ENCODE measurements around the gene MTG2.
A peak's percentile ranks its signal among the peaks of the same experiment; 100 is the strongest.

MTG2 gene

DNA sequence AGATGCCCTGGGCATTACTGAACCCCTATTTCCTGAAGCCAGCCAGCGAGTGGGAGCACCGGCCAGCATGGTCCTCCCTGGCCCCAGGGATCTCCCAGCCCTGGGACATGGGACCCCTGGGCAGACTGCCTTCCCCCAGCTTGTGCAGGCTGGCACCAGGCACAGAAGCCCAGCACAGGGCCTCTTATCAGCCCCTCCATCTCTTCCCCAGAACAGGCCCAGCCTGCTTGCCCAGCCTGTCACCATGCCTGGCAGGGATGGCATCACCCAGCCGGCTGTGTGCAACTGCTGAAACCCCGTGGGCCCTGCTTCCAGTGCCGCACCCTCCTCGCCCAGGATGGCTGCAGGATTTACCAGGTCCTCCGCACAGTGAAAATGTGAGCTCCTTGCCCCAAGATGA, 49.4 kb downstream of the MTG2 start:
- DNase-seq (ENCODE audit: low read depth in 1 of 2, low spot score in 1 of 2) = no peak

DNA sequence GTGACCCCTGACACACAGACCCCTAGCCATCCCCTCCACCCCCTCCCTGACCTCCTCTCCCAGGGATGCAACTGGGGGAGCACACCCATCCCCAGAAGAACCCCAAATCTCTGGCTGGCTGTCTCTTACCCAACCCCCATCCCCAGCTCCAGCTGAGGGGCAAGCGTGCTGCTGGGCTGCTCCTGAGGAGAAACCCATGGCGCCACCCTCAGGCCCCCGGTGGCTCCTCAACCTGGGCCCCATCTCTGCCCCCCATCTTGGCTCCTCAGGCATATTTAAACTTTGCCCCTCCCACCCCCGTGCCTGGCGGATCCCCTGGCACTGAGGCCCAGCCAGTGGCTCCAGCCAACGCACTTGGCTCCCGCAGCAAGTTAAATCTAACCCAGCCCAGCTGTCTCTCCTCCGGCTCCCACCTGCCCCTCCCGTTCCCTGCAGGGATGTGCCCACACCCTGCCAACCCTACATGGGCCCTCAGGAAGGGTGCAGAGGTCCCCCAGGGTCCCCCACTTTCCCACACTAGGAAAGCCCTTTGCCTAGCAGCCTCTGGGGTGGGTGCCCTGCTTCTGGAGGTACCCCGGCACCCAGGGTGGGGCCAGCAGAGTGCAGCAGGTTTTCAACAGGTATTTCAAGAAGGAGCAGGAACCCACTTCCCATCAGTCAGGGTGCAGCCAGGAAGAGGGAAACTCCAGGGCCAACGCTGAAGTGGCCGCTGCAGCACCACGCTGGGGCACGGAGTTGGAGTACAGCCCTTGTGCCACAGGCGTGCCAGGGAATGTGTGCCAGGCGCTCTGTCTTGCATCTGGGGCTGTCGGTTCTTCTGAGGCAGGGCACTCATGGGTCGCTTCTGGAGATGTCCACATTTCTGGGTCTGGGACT, 50.2 kb downstream of the MTG2 start:
- DNase-seq (ENCODE audit: low read depth in 1 of 2, low spot score in 1 of 2) = no peak

DNA sequence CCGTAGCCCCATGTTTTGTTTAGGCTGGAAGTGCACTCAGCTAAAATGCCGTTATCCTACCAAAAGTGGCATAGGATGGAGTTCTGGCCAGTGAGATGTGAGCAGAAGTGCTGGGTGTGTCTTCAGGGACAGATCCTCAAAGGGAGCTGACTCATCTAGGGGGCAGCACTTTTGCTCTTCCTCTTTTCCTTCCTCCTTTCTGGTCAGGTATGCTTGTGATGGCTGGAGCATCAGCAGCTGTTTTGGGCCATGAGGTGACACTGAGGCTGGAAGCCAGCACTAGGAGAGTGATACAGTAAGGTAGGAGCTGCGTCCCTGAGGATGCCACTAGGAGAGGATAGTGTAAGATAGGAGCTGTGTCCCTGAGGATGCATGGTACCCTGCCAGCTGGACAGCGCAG, 50.9 kb downstream of the MTG2 start:
- DNase-seq (ENCODE audit: low read depth in 1 of 2, low spot score in 1 of 2) = no peak

DNA sequence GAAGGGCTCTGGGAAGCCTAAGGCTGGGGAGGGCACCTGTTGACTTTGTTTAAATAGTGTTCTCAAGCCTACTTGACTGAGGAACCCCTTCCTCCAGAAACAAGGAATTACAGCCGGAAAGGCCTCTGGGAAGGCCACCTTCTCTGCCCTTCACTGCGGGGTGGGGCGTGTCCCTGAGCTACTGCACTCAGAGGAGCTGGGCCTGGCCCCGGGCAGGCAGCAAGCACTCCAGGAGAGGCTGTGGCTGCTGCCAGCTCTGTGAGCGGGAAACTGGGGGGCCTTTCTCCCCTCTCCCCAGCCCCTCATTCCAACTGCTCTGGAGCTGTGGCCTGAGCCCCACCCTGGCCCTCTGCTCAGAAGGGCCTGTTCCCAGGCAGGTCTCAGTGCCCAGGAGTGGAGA, 51.5 kb downstream of the MTG2 start:
- no peak for DNase-seq (ENCODE audit: low read depth in 1 of 2, low spot score in 1 of 2)

DNA sequence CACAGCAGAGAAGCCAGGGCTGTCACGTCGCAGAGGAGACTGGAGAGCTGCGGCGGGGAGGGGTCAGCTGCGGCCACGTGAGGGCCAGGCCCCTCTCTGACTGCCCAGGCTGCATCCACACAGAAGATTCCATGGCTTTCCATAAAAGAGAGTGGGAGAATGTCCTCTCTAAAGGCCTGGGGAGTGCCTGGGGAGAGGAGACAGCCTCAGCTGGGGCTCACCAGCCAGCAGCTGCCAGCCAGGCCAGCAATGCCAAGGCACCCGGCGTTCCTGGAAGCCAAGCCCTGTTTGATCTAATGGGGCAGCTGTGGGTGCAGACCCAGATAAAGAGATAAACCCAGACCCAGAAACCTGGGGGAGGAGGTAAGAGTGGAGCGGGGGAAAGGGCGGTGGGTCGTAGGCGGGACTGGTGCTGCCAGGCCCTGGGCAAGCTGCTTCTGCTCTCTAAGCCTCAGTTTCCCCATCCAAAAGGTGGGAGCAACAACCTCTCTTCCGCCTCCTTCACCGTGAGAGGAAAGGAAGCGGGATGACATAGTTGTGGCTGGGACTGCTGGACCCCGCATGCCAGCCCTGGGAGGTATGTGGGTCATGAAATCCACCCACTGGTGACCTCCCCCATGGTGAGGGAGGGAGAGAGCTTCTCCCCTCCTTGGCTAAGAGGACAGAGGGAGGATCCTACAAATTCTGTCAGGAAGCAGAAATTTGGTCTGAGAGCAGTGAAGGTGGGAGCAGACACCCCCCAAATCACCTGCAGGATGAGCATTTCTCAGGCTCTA, 52.4 kb downstream of the MTG2 start:
- no peak for DNase-seq (ENCODE audit: low read depth in 1 of 2, low spot score in 1 of 2)

DNA sequence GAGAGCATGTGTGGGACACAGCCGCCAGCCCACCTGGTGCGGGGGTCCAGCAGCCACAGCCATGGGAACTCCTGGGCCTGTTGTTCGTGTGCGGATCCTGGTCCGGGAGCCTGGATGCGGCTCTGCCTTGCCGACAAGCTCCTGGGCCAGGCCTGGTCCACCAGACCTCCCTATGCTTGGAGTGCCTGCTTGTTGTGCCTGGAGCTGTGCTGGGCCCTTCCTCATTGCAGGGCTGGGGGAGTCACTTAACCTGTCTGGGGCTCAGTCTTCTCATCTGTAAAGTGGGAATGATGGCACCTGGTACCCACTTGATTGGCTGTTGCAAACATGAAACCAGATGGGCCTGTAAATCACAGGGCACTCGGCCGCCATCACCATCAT, 52.9 kb downstream of the MTG2 start:
- no peak for DNase-seq (ENCODE audit: low read depth in 1 of 2, low spot score in 1 of 2)

DNA sequence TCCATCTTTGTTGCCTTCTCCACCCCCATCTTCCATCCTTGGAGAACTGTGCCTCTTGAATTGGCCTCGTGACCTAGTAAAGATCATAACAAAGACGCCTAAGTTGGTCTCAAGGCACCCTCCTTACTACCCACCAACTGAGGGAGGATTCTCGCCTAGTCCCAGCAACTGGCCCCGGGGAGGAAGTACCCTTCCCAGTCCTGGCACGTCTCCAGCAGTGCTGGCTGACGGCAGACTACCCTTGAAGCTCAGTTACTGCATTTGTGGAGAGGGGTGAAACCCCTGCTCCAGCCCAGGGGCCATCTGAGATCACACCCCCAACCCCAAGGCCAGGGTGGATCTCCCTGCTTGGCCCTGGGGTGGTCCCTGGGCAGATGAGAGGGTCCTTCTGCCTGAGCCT, 53.4 kb downstream of the MTG2 start:
- DNase-seq (ENCODE audit: low read depth in 1 of 2, low spot score in 1 of 2) = no peak

DNA sequence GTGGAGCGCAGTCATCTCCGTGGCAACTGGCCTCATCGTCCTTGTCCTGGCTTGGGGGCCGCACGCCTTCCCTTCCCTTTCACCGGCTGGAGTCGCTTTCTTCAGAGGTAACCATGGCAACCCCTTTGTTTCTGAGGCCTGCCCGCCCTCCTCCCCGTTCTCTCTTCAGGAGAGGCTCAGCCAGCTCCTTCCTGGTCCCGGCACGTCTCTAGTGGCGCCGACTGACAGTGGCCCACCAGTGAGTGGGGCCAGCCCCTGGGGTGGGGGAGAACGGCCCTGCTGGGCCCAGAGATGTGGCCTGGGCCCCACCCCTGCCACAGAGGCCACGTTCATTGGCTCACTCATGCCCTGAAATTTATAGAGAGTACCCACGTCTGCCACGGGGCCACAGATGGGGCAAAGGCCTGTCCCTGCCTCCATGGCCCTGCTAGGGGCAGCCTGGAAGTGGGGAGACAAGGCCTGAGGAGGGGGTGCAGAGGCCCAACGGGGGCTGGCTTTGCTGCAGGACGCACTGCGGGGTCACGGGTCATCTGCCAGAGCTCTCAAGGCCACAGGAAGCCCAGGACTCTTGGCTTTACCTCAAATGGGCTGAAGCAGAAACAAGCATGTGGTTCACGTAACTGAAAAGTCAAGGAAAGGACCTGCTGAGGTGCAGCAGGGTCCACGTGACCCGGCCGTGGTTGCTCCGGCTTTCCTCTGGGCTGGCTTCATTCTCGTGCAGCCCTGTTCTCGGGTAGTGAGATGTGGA, 54.1 kb downstream of the MTG2 start:
- no peak for DNase-seq (ENCODE audit: low read depth in 1 of 2, low spot score in 1 of 2)

DNA sequence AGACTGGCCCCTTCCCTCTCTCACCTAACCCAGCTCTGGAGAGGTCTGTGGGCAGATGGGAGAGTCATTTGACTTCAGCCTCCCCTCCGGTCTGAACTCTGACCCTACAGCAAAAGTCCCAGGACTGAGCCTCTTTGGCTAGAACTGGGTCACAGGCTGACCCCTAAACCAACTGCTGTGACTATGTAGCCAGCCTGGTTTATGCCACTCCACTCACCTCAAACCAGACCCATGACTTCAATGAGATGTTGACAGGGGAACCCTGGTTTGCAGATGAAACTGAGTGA, 54.6 kb downstream of the MTG2 start:
- DNase-seq (ENCODE audit: low read depth in 1 of 2, low spot score in 1 of 2) = no peak

DNA sequence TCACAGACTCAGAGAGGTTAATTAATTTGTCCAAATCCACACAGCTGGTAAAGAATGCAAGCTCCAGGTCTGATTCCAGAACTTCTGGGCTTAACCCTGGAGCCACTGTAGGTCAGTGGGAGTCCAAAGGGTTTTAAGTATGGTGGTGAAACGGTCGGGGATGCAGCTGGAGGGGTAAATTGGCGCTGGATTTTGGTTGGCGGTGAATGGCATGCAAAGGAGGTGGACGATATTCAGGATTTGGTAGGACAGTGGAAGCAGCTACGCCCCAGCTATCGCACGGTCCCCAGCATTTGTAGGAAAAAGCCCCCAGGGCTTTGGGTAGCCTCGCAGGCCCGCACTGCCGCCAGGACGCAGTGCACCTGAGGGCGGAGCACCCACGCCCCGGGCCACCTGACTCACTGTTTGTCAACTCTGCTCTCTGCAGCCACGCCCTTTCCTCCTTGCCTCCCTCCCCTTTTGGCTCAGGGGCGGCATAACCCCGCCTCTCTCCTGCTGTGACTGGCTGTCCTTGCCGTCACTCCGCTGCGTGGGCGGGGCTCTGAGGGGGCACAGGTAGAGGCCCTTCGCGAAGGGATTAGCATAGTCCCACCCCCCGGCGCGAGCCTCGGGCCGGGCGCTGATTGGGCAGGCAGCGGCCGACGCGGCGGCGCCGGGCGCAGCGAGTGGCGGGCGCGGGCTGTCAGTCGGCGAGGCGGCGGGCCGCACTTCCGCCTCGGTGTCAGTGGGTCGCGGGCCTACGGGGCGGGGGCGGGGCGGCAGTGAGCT, 55.2 kb downstream of the MTG2 start, which contains the start of gene OSBPL2:
OSBPL2 (plus strand) TSS at position 721 of the 768 bp plus-strand sequence. CDS start 17,664 bp downstream, outside the sequence.
- peak; percentile 99 to 100 for DNase-seq (ENCODE audit: low read depth in 1 of 2, low spot score in 1 of 2)

DNA sequence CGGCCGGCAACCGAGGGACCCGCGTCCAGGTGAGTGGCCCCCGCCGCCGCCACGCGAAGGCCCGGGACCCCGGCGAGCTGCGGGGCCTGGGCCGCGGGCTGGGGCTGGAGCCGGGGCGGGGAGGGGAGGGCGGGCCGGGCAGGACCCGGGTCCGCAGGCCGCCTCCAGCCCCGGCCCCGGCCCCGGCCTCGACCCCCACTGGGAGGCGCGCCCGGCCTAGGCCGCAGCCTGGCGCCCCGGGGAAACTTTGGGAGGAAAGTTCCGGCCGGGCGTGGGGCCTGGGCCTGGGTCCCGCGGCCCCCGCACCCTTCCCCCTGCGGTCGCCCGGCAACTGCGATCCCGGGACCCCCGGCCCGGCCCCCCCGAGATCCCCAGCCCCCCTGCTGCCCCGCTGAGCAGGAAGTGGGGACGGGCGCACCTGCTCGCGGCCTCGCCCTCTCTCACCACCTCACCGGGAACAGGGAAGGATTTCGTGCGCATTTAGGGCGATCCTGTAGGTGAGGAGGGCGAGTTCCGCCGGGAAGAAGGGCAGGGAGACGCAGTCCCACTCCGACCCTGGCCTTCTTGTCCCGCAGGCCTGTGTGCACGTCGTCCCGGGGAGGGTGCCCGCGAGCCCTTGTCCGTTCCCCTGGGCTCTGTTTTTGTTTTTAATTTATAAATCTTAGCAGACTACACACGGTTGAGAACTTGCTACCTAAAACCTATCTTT, 55.9 kb downstream of the MTG2 start:
- no peak for DNase-seq (ENCODE audit: low read depth in 1 of 2, low spot score in 1 of 2)

DNA sequence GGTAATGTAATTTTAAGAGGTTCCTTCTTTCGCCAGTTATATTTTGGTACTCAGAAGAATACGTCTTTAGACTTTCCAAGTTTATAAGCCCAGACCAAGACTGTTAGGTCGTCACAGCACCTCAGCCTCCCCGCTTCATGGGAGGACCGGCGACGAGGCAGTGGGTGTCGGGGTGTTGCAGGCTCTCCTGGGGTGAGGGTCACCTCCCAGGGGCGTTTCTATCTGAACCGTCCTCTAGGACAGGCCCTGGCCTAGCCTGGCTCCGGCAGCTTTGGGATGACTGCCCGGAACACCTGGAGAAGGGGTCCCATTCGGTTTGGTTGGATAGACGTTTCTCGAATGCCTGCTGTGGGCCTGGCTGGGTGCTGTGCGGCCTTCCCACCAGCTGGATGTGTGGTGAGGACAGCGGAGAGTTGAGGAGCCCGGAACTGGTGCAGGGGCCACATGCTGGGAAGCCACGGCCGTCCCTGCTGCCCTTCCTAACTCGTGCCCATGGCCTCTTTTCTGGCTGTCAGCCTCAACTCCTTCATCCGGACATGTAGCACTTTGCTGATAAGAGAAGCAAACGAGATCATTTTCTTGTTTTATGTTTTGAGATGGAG, 56.6 kb downstream of the MTG2 start:
- DNase-seq (ENCODE audit: low read depth in 1 of 2, low spot score in 1 of 2) = no peak

DNA sequence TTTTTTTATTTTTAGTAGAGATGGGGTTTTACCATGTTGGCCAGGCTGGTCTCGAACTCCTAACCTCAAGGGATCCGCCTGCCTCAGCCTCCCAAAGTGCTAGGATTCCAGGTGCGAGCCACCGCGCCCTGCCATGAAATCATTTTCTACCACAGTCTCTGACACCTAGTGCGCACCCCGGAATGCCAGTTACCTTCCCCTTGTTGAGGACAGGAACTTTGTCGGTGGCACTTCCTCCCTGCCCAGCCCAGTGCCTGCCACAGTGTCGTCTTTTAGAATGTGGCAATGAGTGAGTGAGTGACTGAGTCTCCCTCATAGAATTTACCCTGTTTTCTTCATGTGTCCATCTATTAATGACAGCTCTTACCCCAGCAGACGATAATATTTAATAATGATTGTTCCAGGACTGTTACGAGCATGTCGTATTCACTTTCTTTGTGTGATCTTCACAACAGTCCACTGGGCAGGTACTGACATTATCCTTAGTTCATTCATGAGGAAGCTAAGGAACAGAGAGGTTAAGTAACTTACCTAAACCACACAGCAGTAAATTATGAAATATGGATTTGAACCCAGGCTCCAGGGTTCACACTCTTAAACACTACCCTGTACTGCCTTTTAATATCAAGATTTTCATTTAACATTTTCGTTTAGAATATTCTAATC, 57.3 kb downstream of the MTG2 start:
- no peak for DNase-seq (ENCODE audit: low read depth in 1 of 2, low spot score in 1 of 2)

DNA sequence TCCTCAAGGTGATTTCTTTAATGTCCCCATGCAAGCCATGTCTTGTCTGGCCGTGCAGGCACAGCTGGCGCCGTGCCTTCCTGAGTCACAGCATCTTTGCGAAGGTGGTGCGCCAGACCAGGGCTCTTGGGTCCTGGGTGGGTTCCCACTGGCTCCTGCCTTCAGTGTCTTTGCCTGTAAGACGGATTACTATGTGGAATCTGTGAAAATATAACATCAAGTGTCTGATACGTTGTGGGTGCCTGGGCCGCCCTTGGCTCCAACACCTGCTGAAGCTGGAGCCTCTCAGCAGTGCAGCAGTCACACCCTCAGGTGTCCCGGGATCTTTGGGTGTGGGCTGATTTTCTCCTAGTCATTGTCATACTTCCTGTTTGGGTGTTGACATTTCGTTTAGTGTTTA, 58.7 kb downstream of the MTG2 start:
- DNase-seq (ENCODE audit: low read depth in 1 of 2, low spot score in 1 of 2) = no peak

DNA sequence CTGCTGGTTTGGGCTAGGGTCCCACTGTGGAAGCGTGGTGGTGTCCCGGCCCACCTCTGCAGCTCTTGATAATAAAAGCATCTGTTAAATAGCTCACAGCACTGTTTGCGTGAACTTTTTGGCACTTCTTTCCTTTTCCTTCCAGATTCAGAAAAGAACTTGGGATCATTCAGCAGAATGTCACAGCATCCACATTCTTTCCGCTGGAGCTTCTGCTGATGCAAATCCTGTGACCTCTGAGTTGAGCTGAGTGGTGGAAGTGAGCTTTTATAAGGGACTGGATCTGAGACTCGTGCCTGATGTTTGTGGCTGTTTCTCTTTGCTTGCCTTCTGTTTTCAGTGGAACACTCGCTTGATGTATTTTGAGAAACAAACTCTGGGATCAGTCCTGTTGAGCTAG, 59.3 kb downstream of the MTG2 start:
- DNase-seq (ENCODE audit: low read depth in 1 of 2, low spot score in 1 of 2) = no peak

DNA sequence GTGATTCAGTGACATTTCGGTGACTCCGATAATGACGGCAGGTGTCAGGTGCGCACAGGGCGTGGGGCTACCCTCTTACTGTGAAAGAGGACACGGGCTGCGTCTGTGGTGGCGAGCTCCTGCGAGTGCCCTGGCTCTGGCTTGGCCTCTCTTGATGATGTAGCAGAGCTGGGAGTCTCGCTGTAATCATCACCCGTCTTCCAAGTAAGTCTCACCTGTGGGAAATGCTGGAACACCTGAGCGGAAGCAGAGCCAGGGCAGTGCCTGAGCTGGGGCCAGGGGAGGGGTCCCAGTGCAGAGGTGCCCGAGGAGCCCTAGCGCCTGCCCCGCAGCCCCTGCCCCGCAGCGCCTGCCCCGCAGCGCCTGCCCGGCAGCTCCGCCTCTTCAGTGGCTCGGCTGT, 60.3 kb downstream of the MTG2 start:
- no peak for DNase-seq (ENCODE audit: low read depth in 1 of 2, low spot score in 1 of 2)

DNA sequence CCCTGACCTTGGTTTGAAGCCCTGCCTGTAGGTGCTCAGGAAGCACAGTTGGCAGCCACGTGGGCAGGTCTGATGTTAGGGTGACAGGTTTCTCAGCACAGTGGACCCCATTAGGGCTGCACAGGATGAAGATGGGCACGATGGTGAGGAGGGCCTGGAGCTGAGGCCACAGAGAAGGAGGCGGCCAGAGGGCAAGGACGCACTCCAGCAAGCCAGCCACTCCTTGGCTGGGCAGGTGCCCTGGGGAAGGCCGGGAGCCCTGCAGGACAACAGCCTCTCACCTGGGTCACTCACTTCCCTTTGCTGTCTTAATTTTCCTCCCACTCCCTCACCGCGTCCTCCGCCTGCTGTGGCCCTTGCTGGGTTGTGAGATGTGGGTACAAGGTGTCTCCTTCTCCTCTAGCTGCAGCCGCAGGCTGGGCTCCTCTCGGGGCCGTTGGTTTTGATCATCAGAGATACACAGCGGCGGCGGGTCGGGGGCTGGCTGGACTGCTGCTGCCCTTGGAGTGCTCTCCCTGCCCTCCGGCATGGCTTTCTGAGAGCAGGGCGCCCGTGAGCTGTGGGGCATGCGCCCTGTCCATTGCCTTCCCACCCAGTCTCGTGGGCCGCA, 61.2 kb downstream of the MTG2 start:
- no peak for DNase-seq (ENCODE audit: low read depth in 1 of 2, low spot score in 1 of 2)

DNA sequence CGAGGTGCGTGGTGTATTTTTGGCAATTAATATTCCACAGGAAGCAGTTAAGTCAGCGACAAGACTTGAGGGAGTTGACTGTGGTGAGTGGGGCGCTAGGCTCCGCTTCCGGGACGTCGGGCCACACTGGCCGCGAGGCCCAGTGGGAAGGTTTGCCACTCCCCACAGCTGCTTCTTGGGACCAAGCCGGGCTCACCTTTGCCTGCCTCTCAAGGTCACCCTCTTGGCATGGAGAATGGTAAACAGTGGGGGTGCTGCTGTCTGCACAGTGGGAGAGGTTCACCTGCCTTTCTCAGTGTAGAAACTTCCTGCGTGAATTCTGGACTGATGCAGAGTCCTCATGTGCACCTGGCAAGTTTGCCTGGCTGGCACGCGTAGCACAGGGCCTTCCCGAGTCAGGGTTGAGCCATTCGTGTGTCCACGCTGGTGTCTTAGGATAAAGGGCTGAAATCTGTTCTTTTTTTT, 61.8 kb downstream of the MTG2 start:
- no peak for DNase-seq (ENCODE audit: low read depth in 1 of 2, low spot score in 1 of 2)

DNA sequence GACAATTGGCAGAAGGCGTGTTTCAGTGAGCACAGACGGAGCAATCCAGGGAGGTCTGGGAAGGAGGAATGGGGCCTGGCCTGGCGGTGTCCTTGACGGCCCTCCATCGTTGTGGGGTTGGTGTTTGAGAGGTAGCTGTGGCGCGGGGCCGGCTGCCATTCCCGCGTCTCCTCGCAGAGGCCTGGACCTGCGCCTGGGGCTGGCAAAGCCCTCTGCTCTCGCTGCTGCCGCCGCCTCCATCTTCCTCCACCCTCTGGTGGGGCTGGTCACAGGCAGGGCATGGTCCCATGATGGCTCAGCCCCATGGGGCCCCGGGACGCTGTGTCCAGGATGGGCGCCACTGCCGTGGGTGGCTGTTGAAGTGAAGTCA, 63.1 kb downstream of the MTG2 start:
- DNase-seq (ENCODE audit: low read depth in 1 of 2, low spot score in 1 of 2) = no peak
